Central memory CD4-positive, alpha-beta T cell (primary cell): ENCODE results near the gene OGN.

ENCODE experiments used
- DNase-seq: peaks from one replicate; pipeline ENCODE4 v3.0.0; 2022

The OGN gene

DNA sequence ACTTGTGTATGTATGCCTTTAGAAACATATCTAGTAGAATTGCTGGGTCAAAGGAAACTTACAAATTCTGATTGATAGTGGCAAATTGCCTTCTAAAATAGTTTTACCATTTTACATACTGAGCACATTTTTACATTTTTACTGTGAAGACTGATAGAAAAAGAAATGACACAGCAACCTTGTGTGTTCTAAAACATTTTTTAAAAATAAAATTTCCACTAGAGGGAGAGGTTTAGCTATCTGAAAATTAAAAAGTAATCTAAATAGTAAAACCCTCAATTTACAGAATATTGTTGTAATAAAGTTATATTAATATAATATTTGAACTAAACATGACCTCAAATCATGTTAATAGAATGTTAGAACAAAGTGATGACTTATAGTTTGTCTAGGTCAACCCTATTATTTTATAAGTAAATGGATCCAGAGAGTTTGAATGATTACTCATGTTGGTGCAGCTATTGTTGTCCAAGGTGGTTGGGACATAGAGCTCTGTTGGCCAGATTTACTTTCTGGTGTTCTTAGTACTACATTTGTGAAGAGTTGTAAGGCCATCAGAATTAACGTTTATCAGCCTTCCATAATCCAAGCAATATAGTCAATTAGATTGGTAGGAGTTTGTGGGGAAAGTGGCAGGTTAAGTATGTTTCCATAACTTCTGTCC is 61.4 kb downstream of the OGN start:
- no peak for DNase-seq

DNA sequence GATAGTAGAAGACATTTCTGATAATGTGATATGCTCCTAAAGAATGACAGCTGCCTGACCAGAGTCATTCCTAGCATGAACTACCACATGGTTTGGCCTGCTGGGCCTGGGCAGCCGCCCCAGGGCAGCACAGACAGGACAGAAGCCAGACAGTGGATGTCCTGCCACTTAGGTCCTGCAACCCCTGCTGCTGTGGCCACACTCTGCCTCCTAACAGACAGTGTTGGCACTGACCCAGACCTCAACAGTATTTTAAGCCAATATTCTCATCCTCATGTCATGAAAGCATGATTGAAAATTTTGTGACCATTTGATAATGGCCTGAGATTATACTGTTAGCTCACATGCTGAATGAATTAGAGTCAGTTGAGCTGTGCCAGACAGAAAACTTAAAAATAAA is 62.8 kb downstream of the OGN start:
- DNase-seq, result no peak

DNA sequence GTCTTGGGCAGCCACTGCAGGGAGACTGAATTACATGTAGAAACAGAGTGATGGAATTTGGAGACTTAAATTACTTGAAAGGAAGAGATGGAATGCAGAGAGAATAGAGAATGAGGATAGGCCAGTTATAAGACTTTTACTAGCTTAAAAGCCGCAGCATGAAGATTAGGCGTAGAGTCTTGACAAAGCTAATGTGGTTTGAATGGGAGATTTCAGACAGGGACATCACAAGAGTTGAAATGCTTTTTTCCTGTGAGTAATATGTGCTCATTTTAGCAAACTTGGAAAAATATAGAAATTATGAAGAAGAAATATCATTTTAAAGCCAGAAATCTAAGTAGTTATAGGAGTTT is 71.1 kb downstream of the OGN start:
- no peak for DNase-seq
